NB4 (cell line): Measurements from ENCODE around the gene LILRA5.

Source experiments
- CTCF ChIP-seq: IDR thresholded peaks from one replicate; pipeline ENCODE4 v1.5.1; 2012; ENCODE audit warnings: low read depth, low read length
- POLR2A ChIP-seq: IDR thresholded peaks from 2 replicates; pipeline ENCODE4 v1.6.1; 2011; ENCODE audit warnings: mild to moderate bottlenecking; ENCODE audit not compliant: insufficient read length; ENCODE audit errors: extremely low read depth

- no peak for TF ChIP-seq CTCF
- no peak for TF ChIP-seq POLR2A
Measured at GRCh38 chr19:54279406-54279962, 33.5 kb downstream of the LILRA5 start.
